Inflammatory macrophage treated with lipopolysaccharide for 1 hour (primary cell): ENCODE data around the gene SLC9A8.

Source experiments
- DNase-seq, 2 donors: peaks; one replicate each; pipeline ENCODE4 v3.0.0-alpha.2; 2020 to 2022

The SLC9A8 gene

GRCh38 chr20:49880177-49880576, 67.5 kb downstream of the SLC9A8 start:
- no peak for DNase-seq

- DNase-seq, result no peak
These were observed 68.3 kb downstream of the SLC9A8 start for GRCh38 chr20:49880724-49881445.

GRCh38 chr20:49882171-49882970, 69.7 kb downstream of the SLC9A8 start:
- DNase-seq, result no peak

GRCh38 chr20:49883246-49883802, 70.7 kb downstream of the SLC9A8 start:
- no peak for DNase-seq

GRCh38 chr20:49885558-49886332, 73.1 kb downstream of the SLC9A8 start:
- DNase-seq, result no peak

- no peak for DNase-seq
These were observed 74.1 kb downstream of the SLC9A8 start for GRCh38 chr20:49886571-49887213.

GRCh38 chr20:49887251-49888211, 74.9 kb downstream of the SLC9A8 start:
- DNase-seq, result peak in 1 of 2 donors; percentile 33

- DNase-seq, result peak; percentile 31 to 65
These were observed 75.8 kb downstream of the SLC9A8 start for GRCh38 chr20:49888212-49889000.

- DNase-seq, result peak in 1 of 2 donors; percentile 31
These were observed 76.6 kb downstream of the SLC9A8 start for GRCh38 chr20:49889001-49889934.

GRCh38 chr20:49889935-49890333, 77.3 kb downstream of the SLC9A8 start:
- DNase-seq, result no peak

- DNase-seq, result no peak
These were observed 78.1 kb downstream of the SLC9A8 start for GRCh38 chr20:49890471-49891361.

- no peak for DNase-seq
These were observed 79.0 kb downstream of the SLC9A8 start for GRCh38 chr20:49891476-49892110.

- DNase-seq, result no peak
These were observed 79.6 kb downstream of the SLC9A8 start for GRCh38 chr20:49892260-49892659.

GRCh38 chr20:49892817-49893216, 80.2 kb downstream of the SLC9A8 start:
- no peak for DNase-seq

- DNase-seq, result peak; percentile 43 to 57
These were observed 80.8 kb downstream of the SLC9A8 start for GRCh38 chr20:49893242-49894072.

GRCh38 chr20:49894073-49894470, 81.4 kb downstream of the SLC9A8 start:
- DNase-seq, result no peak
